ENCODE data around the gene ETS1. TPM values are rescaled to one million over a fixed set of nuclear protein-coding genes. Genes with fewer than 3 reads are reported as not detected.

ETS1 gene
- total RNA-seq, 6 experiments from 2014 or later: 55.2 to 78.6 (median 73.2) TPM

- Mint-ChIP-seq H3K27me3 (ENCODE audit: insufficient read depth) (peaks cover 5% of the 10 kb centered on the region; the same call in 1 of the 2 replicates), H3K36me3 (ENCODE audit: low read depth) (no peaks in the 10 kb centered on the region; the same call in 1 of the 2 replicates), H3K9me3 (no peaks in the 10 kb centered on the region), H3K4me3 (no peak overlapping the region), H3K4me1 (ENCODE audit: low read depth) (peaks cover 51% of the 10 kb centered on the region), H3K27ac (no peak overlapping the region)
- no peak for DNase-seq
- no peak for TF ChIP-seq CTCF (IDR thresholded peaks at IDR 0.05)
These were observed 1.7 kb downstream of the ETS1 start for GRCh38 chr11:128585498-128586238.

GRCh38 chr11:128584253-128584652, 3.1 kb downstream of the ETS1 start:
- no peak for DNase-seq
- Mint-ChIP-seq H3K36me3 (ENCODE audit: low read depth) (no peaks in the 10 kb centered on the region), H3K27me3 (ENCODE audit: insufficient read depth) (peaks cover 5% of the 10 kb centered on the region; the same call in 1 of the 2 replicates), H3K9me3 (no peaks in the 10 kb centered on the region), H3K27ac (no peak overlapping the region), H3K4me1 (ENCODE audit: low read depth) (peaks cover 64% of the 10 kb centered on the region), H3K4me3 (no peak overlapping the region)
- no peak for TF ChIP-seq CTCF (IDR thresholded peaks at IDR 0.05)

- H3K9me3 Mint-ChIP-seq: no peaks in the 10 kb centered on the region
- H3K4me3 Mint-ChIP-seq: peak overlapping the region; percentile 66
- DNase-seq: peak; percentile 92
- TF ChIP-seq CTCF (IDR thresholded peaks at IDR 0.05): no peak
- H3K4me1 Mint-ChIP-seq (ENCODE audit: low read depth): peaks cover 58% of the 10 kb centered on the region
- H3K36me3 Mint-ChIP-seq (ENCODE audit: low read depth): no peaks in the 10 kb centered on the region
- peak overlapping the region; percentile 13 for H3K27ac Mint-ChIP-seq
- peaks cover 5% of the 10 kb centered on the region; the same call in 1 of the 2 replicates for H3K27me3 Mint-ChIP-seq (ENCODE audit: insufficient read depth)
These were observed 4.6 kb downstream of the ETS1 start for GRCh38 chr11:128582496-128583366.

- TF ChIP-seq CTCF (IDR thresholded peaks at IDR 0.05): no peak
- Mint-ChIP-seq H3K27me3 (ENCODE audit: insufficient read depth) (peaks cover 5% of the 10 kb centered on the region; the same call in 1 of the 2 replicates), H3K36me3 (ENCODE audit: low read depth) (no peaks in the 10 kb centered on the region), H3K9me3 (no peaks in the 10 kb centered on the region), H3K27ac (no peak overlapping the region), H3K4me3 (no peak overlapping the region), H3K4me1 (ENCODE audit: low read depth) (peaks cover 48% of the 10 kb centered on the region)
- no peak for DNase-seq
These were observed 5.6 kb downstream of the ETS1 start for GRCh38 chr11:128581561-128582272.

GRCh38 chr11:128580612-128581011, 6.7 kb downstream of the ETS1 start:
- peaks cover 5% of the 10 kb centered on the region; the same call in 1 of the 2 replicates for H3K27me3 Mint-ChIP-seq (ENCODE audit: insufficient read depth)
- H3K4me1 Mint-ChIP-seq (ENCODE audit: low read depth): peaks cover 48% of the 10 kb centered on the region
- no peak for TF ChIP-seq CTCF (IDR thresholded peaks at IDR 0.05)
- DNase-seq: no peak
- H3K27ac Mint-ChIP-seq: no peak overlapping the region
- no peak overlapping the region for H3K4me3 Mint-ChIP-seq
- no peaks in the 10 kb centered on the region for H3K9me3 Mint-ChIP-seq
- no peaks in the 10 kb centered on the region for H3K36me3 Mint-ChIP-seq (ENCODE audit: low read depth)
